Measurements from ENCODE around the gene TSPEAR. TPM values are rescaled to one million over a fixed set of nuclear protein-coding genes. Genes with fewer than 3 reads are reported as not detected.

Gene TSPEAR
- polyA plus RNA-seq, 1 of the 3 experiments (the other 2 are of a cell fraction), result 0.08 TPM

DNA sequence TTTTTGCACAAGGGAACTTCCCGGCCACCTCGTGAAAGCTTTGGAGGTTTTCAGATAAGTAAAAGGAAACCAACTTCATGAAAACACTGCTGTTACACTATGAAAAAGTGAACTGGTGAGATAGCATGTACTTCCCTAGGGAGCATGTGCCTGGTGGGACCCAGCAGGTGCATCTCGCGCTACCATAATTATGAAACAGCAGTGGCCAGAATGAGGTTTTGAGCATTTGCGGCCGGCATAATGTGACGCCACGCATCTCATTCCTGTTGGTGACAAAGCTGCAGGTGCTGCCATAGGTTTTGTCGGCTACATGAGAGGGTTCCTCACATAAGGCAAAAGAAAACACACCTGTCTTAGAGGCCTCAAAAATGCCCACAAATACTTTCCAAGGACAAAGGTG lies 154.5 kb downstream of the TSPEAR start:
- POLR2A ChIA-PET, result no interaction called here
- H3F3A ChIP-seq (replicated peaks; ENCODE audit: insufficient read depth), result no peaks in the 10 kb centered on the region
- H3K9me2 ChIP-seq, result no peaks in the 10 kb centered on the region
- H3K4me2 ChIP-seq, result no peak overlapping the region
- H3K9ac ChIP-seq, result no peak overlapping the region
- no peaks in the 10 kb centered on the region for H3K79me2 ChIP-seq (ENCODE audit: insufficient read depth)
- no peak overlapping the region for H3K4me3 ChIP-seq (ENCODE audit: low read depth in 2 of 2, low read length in 1 of 2)
- CTCF ChIA-PET, result no interaction called here
- TF ChIP-seq SIN3A (IDR thresholded peaks at IDR 0.05; ENCODE audit: borderline replicate concordance, low read depth, low read length) (no peak), RCOR1 (IDR thresholded peaks at IDR 0.05; ENCODE audit: low read length) (no peak), USF2 (IDR thresholded peaks at IDR 0.05; ENCODE audit: borderline replicate concordance, low read depth, low read length) (no peak), ELF1 (IDR thresholded peaks at IDR 0.05) (no peak), TEAD4 (IDR thresholded peaks at IDR 0.05; ENCODE audit: borderline replicate concordance, insufficient read depth) (no peak), RXRA (IDR thresholded peaks at IDR 0.05; ENCODE audit: borderline replicate concordance, low read depth) (no peak), RFX5 (IDR thresholded peaks at IDR 0.05; ENCODE audit: low read length) (no peak), FOSL2 (IDR thresholded peaks at IDR 0.05; ENCODE audit: borderline replicate concordance, low read depth) (no peak), TAF1 (IDR thresholded peaks at IDR 0.05; ENCODE audit: borderline replicate concordance, low read depth, low read length) (no peak), MEF2A (IDR thresholded peaks at IDR 0.05; ENCODE audit: borderline replicate concordance, low read depth) (no peak), FOXJ3 (CRISPR knock-in tag; IDR thresholded peaks at IDR 0.05) (no peak), SMC3 (IDR thresholded peaks at IDR 0.05; ENCODE audit: low read depth, low read length) (no peak)
- TF ChIP-seq, protein P1, sequence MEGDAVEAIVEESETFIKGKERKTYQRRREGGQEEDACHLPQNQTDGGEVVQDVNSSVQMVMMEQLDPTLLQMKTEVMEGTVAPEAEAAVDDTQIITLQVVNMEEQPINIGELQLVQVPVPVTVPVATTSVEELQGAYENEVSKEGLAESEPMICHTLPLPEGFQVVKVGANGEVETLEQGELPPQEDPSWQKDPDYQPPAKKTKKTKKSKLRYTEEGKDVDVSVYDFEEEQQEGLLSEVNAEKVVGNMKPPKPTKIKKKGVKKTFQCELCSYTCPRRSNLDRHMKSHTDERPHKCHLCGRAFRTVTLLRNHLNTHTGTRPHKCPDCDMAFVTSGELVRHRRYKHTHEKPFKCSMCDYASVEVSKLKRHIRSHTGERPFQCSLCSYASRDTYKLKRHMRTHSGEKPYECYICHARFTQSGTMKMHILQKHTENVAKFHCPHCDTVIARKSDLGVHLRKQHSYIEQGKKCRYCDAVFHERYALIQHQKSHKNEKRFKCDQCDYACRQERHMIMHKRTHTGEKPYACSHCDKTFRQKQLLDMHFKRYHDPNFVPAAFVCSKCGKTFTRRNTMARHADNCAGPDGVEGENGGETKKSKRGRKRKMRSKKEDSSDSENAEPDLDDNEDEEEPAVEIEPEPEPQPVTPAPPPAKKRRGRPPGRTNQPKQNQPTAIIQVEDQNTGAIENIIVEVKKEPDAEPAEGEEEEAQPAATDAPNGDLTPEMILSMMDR (IDR thresholded peaks at IDR 0.05), result no peak
- TF ChIP-seq, protein P2, sequence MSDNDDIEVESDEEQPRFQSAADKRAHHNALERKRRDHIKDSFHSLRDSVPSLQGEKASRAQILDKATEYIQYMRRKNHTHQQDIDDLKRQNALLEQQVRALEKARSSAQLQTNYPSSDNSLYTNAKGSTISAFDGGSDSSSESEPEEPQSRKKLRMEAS (IDR thresholded peaks at IDR 0.05; ENCODE audit: low read depth), result no peak
- TF ChIP-seq, protein P3, sequence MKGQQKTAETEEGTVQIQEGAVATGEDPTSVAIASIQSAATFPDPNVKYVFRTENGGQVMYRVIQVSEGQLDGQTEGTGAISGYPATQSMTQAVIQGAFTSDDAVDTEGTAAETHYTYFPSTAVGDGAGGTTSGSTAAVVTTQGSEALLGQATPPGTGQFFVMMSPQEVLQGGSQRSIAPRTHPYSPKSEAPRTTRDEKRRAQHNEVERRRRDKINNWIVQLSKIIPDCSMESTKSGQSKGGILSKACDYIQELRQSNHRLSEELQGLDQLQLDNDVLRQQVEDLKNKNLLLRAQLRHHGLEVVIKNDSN (IDR thresholded peaks at IDR 0.05; ENCODE audit: borderline replicate concordance, low read depth), result no peak
- H3K36me3 ChIP-seq (replicated peaks in 1 of 2; ENCODE audit: control insufficient read depth in 1 of 2, insufficient read depth in 2 of 2, low read length in 1 of 2), result no peaks in the 10 kb centered on the region
- no peaks in the 10 kb centered on the region for H3K4me1 ChIP-seq (ENCODE audit: control insufficient read depth in 1 of 2, insufficient read depth in 2 of 2, low read depth in 1 of 2, low read length in 1 of 2)
- H4K20me1 ChIP-seq (ENCODE audit: insufficient read depth), result no peaks in the 10 kb centered on the region
- H2AFZ ChIP-seq (ENCODE audit: low read depth), result no peak overlapping the region
- H3K27ac ChIP-seq (ENCODE audit: low read depth in 2 of 2, low read length in 1 of 2), result no peak overlapping the region
- DNase-seq, result no peak
- 55% methylated on average over 5 of the region's 9 CpGs for WGBS (ENCODE audit: low lambda C conversion rate)
- H3K9me3 ChIP-seq, result no peaks in the 10 kb centered on the region
- H3K27me3 ChIP-seq (ENCODE audit: insufficient read depth), result peaks cover 59% of the 10 kb centered on the region

All from SK-N-SH (cell line).